Subcutaneous abdominal adipose tissue (tissue), 5 donors: ENCODE measurements around the gene ZFYVE21.

ENCODE experiments used
- H3K27ac ChIP-seq: one replicate; pipeline ENCODE4 v1.7.0; 2013; ENCODE audit warnings: low read depth, mild to moderate bottlenecking, inconsistent platforms, low read length, moderate library complexity
- H3K27me3 ChIP-seq, 5 donors: one replicate each; pipeline ENCODE4 v1.7.0; 2013; ENCODE audit warnings: low read length in 5 of 5, inconsistent platforms in 1 of 5; ENCODE audit not compliant: control insufficient read depth in 5 of 5, insufficient read depth in 4 of 5
- H3K36me3 ChIP-seq, 5 donors: one replicate each; pipeline ENCODE4 v1.7.0; 2013; ENCODE audit warnings: low read length in 5 of 5; ENCODE audit not compliant: control insufficient read depth in 5 of 5, insufficient read depth in 5 of 5
- H3K4me1 ChIP-seq, 5 donors: one replicate each; pipeline ENCODE4 v1.7.0; 2013; ENCODE audit warnings: low read length in 5 of 5, mild to moderate bottlenecking in 3 of 5, moderate library complexity in 1 of 5; ENCODE audit not compliant: control insufficient read depth in 5 of 5, insufficient read depth in 5 of 5
- H3K4me3 ChIP-seq, 5 donors: one replicate each; pipeline ENCODE4 v1.7.0; 2013; ENCODE audit warnings: low read length in 5 of 5, low read depth in 1 of 5
- H3K9ac ChIP-seq, 5 donors: one replicate each; pipeline ENCODE4 v1.7.0; 2013; ENCODE audit warnings: low read length in 5 of 5, mild to moderate bottlenecking in 4 of 5, moderate library complexity in 3 of 5
- H3K9me3 ChIP-seq, 5 donors: one replicate each; pipeline ENCODE4 v1.7.0; 2013; ENCODE audit warnings: low read length in 5 of 5; ENCODE audit not compliant: control insufficient read depth in 5 of 5
- donor health status: healthy.
- donor health status: healthy.
- donor health status: healthy.
- donor health status: healthy.
- donor health status: healthy.

The ZFYVE21 gene

DNA sequence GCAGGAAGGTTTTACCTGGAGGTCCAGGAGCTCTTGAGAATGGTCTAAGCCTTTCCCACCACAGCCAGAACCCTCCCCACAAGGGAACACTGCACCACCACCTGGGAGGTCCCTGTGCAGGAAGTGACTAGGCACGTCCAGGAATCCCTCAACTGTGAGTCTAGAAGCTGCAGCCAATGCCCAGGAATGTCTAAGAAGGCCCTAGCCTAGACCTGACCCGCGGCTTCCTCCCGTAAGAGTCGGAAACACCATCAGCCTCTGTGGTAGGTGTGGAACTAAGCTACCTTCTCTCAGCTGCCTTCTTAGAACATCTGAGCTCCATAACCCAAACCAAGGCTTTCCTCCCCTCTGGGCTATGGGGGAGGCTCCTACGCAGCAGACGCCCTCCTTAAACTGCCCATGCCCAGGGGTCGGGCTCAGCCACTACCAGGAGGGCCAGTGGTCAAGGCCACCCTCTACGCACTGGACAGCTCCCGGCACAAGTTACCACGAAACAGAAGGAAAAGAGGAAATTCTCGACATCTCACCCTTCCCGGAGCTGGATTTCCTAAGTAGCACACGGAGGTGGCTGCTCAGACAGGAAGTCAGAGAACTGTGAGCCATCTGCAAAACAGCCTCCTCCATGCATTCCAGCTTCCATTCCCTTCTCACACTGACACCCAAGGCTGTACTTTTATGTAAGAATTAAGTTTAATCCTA is 25.5 kb downstream of the ZFYVE21 start:
- Histone ChIP-seq H3K9me3 (no peaks in the 10 kb centered on the region), H3K4me3 (no peak overlapping the region), H3K27me3 (no peaks in the 10 kb centered on the region), H3K4me1 (peaks cover 6 to 40% (median 28%) of the 10 kb centered on the region in 5 donors), H3K9ac (no peak overlapping the region), H3K36me3 (peaks cover 0 to 55% (median 37%) of the 10 kb centered on the region in 5 donors), H3K27ac (no peak overlapping the region)

DNA sequence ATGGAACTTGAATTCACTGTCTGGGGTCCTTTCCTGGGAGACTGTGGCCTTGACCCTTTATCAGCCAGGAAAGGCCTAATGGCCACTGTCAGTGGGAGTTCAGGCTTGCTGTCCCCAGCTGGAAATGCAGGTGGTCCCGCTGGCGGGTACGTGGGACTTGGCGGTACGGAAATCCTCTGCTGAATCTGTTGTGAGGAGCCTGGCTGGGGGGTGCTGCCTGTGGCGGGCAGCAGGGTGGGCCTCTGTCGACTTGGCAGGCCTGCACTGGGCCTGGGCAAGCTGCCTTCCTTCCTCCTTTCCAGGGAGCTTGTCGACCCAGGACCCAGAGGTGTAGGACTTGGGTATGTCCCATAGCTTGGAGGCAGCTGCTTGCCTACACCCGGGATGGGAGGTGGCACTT is 26.3 kb downstream of the ZFYVE21 start:
- no peak overlapping the region for H3K9ac ChIP-seq
- no peak overlapping the region for H3K27ac ChIP-seq

DNA sequence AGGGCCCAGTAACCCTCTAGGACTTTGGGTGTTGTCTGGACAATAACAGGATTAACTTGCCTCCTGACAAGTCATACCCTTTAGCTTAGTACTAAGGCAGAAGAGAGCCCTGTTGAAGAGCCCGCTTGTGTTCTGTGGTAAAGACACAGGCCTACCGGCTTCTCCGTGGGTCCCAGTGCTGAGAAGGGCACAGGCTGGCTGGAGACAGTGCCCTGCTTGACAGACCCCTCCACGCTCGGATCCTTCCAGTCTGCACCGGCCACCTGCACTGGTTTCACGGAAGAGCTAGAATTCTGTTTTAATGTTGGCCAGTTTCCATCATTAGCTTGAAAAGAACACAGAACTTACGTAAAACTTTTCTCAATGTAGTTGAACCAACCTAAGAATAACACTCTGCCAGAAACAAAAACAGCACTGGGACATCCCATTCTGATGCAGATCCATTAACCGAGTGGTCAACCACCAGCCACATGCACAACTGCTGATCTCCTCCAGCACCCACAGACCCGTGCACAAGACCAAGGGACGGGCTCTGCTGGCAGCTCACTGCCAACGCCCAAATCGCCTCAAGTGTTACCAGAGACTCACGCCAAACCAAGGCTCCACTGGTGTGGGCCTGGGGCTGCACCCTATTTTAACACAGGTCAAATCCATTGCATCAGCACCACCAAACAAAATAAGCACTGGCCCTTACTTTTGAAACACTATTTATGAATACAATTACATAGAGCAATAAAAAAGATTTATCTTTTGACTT is 27.1 kb downstream of the ZFYVE21 start:
- Histone ChIP-seq H3K4me3 (no peak overlapping the region), H3K4me1 (peaks cover 2 to 24% (median 14%) of the 10 kb centered on the region in 5 donors), H3K27ac (no peak overlapping the region), H3K36me3 (peaks cover 0 to 52% (median 31%) of the 10 kb centered on the region in 5 donors), H3K9ac (no peak overlapping the region), H3K27me3 (no peaks in the 10 kb centered on the region), H3K9me3 (no peaks in the 10 kb centered on the region)

More for the DNA sequence above, 26.3 kb downstream of the ZFYVE21 start:
- peaks cover 0 to 55% (median 35%) of the 10 kb centered on the region in 5 donors for H3K36me3 ChIP-seq
- no peaks in the 10 kb centered on the region for H3K27me3 ChIP-seq
- no peaks in the 10 kb centered on the region for H3K9me3 ChIP-seq
- no peak overlapping the region for H3K4me3 ChIP-seq
- H3K4me1 ChIP-seq = peaks cover 4 to 32% (median 21%) of the 10 kb centered on the region in 5 donors

DNA sequence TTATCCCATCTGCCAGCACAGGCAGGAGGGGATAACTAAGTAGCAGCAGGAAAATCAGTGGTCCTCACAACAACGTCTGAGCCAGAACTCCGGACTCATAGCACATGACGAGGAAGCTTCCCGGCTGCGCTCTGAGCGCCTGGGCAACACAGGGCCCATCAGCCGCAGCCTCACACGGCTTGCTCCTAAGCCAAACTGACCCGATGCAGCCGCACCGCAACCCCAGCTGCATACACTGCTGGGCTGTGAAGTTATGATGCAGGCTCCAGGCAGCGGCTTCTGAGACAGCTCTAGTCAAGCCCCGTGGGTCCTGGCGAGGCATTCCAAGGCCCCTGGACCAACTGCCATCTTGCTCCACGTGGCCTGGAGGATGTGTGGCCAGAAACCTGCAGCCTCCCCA is 28.1 kb downstream of the ZFYVE21 start:
- Histone ChIP-seq H3K9me3 (no peaks in the 10 kb centered on the region), H3K27ac (no peak overlapping the region)

DNA sequence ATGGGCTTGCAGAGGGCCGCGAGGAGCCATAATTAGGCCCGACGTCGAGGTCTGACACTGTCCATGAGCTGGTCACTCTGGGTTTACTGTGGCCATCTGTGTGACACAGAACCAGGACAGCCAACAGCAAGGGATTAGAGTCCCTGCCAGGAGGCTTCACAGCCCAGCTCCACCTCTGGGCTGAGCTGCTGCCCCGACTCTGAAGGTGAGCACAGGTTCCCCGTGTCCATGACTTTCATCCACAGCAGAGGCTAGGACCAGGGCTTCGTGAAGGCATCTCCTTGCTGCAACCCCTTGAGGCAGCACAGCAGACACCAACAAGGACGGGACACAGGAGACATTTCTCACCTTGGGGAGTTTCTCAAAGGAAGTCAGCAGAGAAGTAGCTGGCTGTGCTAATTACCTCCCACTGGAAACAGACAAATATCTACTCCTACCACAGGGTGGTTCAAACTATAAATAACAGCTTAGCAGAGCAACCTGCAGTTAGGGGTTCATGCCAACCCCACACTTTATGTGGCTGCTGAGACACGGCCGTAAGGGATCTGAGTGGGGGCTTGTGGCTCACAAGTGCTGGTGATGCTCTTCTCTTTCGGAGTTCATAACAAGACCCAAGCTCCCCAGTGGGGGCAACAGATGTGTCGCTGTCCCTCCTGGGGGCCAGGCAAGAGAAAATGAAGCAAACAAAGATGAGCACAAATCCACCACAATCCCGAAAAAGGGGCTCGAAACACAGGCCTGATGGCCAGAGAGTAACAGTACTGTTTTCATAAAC is 29.2 kb downstream of the ZFYVE21 start:
- Histone ChIP-seq H3K9ac (no peak overlapping the region), H3K4me1 (peaks cover 2 to 15% (median 5%) of the 10 kb centered on the region in 5 donors), H3K27me3 (no peaks in the 10 kb centered on the region), H3K36me3 (peaks cover 0 to 44% (median 27%) of the 10 kb centered on the region in 5 donors), H3K4me3 (no peak overlapping the region), H3K27ac (no peak overlapping the region), H3K9me3 (no peaks in the 10 kb centered on the region)

More for the DNA sequence above, 28.1 kb downstream of the ZFYVE21 start:
- Histone ChIP-seq H3K4me1 (peaks cover 2 to 22% (median 13%) of the 10 kb centered on the region in 5 donors), H3K36me3 (peaks cover 0 to 48% (median 27%) of the 10 kb centered on the region in 5 donors), H3K27me3 (no peaks in the 10 kb centered on the region), H3K9ac (no peak overlapping the region), H3K4me3 (no peak overlapping the region)

DNA sequence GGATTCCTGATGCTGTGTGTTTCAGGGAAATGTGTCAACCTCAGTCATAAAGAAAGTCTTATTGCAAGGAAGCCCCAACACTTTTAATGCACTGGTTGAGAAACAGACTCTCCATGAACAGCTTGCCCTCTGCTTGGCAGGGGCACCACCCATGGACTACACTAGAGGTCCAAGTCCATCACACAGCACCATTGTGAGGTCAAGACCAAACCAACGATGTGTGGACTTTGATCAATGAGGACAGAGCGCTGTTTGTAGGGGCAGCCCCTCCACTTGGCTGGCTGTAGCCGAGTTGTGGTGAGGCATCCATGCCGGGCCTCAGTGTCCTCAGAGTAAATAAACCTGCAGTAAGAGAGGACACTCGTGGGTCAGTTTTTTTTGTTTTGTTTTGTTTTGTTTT is 29.8 kb downstream of the ZFYVE21 start:
- no peak overlapping the region for H3K9ac ChIP-seq
- no peaks in the 10 kb centered on the region for H3K9me3 ChIP-seq
- no peak overlapping the region for H3K27ac ChIP-seq
- H3K4me3 ChIP-seq = no peak overlapping the region
- H3K36me3 ChIP-seq = peaks cover 0 to 37% (median 24%) of the 10 kb centered on the region in 5 donors
- H3K4me1 ChIP-seq = peaks cover 2 to 15% (median 5%) of the 10 kb centered on the region in 5 donors
- H3K27me3 ChIP-seq = no peaks in the 10 kb centered on the region

DNA sequence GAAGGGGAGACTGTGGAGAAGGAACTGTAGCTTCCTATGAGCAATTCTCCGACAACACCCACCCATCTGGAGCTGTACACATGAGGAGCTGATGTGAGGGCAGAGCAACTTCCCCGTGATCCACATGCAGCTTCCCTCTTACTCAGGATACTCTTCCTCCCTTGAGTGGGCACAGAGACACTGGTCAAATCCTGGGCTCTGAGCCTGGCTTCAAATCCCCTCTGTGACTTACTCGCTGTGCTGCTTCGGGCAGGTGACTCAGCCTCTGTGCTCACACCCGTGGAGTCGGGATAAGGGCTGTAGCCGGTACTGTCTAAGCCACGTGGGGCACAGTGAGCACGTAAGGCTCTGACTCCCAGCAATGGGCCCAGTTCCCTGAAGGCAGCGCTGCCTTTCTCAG is 31.1 kb downstream of the ZFYVE21 start:
- H3K4me3 ChIP-seq = no peak overlapping the region
- H3K4me1 ChIP-seq = peaks cover 0 to 12% (median 2%) of the 10 kb centered on the region in 5 donors
- H3K9ac ChIP-seq = no peak overlapping the region
- H3K9me3 ChIP-seq = no peaks in the 10 kb centered on the region
- H3K36me3 ChIP-seq = peaks cover 0 to 35% (median 24%) of the 10 kb centered on the region in 5 donors
- no peak overlapping the region for H3K27ac ChIP-seq
- no peaks in the 10 kb centered on the region for H3K27me3 ChIP-seq

DNA sequence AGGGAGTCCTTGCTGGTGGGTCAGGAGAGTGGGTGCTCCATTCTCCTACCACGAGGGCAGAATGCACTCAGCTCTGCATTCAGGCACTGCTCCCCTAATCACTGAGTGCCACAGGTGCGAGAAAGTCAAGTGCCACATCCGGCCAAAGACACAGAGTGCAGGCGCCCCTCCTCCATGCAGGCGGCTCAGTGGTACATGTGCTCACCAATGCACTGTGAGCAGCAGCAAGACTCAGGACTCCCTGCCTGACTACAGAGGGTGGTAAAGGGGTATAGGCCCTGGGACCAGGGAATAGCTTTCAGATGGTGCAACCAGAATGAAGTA is 32.9 kb downstream of the ZFYVE21 start:
- H3K9me3 ChIP-seq = no peaks in the 10 kb centered on the region
- H3K9ac ChIP-seq = no peak overlapping the region
- no peaks in the 10 kb centered on the region for H3K4me1 ChIP-seq
- H3K4me3 ChIP-seq = no peak overlapping the region
- H3K36me3 ChIP-seq = peaks cover 0 to 30% (median 23%) of the 10 kb centered on the region in 5 donors
- no peak overlapping the region for H3K27ac ChIP-seq
- H3K27me3 ChIP-seq = no peaks in the 10 kb centered on the region

DNA sequence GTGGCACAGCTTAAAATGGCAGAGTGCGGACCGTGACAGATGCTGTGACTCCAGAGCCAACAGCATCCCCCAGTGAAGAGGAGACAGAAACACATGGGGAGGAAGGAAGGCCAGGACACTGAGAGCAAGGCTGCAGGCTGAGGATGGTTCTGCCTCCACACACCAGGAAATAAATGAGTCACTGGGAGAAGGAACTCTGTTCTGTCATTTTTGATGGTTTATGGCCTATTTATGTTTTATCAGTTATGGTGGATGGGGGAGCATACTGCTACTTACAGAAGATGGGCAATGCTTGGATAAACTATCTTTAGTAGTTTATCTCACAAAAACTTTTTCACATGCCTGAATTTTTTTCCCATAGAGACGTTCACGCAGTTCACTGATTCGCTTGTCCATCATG is 33.8 kb downstream of the ZFYVE21 start:
- H3K27ac ChIP-seq = no peak overlapping the region
- no peaks in the 10 kb centered on the region for H3K4me1 ChIP-seq
- H3K27me3 ChIP-seq = no peaks in the 10 kb centered on the region
- H3K36me3 ChIP-seq = peaks cover 0 to 29% (median 24%) of the 10 kb centered on the region in 5 donors
- no peak overlapping the region for H3K4me3 ChIP-seq
- H3K9me3 ChIP-seq = no peaks in the 10 kb centered on the region
- no peak overlapping the region for H3K9ac ChIP-seq

DNA sequence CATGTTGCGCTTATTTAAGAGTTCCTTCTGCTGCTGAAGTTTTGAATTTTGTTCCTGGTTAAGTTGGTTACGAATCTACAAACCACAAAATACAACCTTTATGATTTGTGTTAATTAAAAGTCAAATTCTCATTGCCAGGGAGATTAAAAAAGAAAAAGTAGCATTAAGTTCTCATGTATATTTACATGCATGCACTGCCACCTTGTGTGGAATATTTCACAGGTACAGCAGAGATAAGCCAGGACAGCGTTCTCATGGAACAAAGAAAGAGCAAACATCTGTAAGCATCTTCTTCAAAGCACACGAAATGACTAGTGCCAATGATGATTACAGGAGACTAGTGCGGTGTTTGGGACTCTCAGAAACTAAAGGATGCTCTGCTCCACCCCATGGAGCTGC is 34.2 kb downstream of the ZFYVE21 start:
- no peaks in the 10 kb centered on the region for H3K27me3 ChIP-seq
- no peaks in the 10 kb centered on the region for H3K4me1 ChIP-seq
- H3K36me3 ChIP-seq = peaks cover 0 to 25% (median 23%) of the 10 kb centered on the region in 5 donors
- no peak overlapping the region for H3K9ac ChIP-seq
- H3K9me3 ChIP-seq = no peaks in the 10 kb centered on the region
- no peak overlapping the region for H3K4me3 ChIP-seq
- no peak overlapping the region for H3K27ac ChIP-seq
